Measurements from ENCODE around the gene KIF13A.

The KIF13A gene

GRCh38 chr6:17828149-17828548 lies 159.3 kb downstream of the KIF13A start:
- Histone ChIP-seq H3K36me3 (replicated peaks; ENCODE audit: insufficient read depth, low read length) (no peaks in the 10 kb centered on the region), H3K9me2 (replicated peaks; ENCODE audit: insufficient read depth, low read length) (no peaks in the 10 kb centered on the region), H3K4me1 (ENCODE audit: low read length) (no peaks in the 10 kb centered on the region), H3F3A (ENCODE audit: insufficient read depth, low read length) (no peaks in the 10 kb centered on the region), H2AFZ (ENCODE audit: low read length) (no peak overlapping the region), H3K9ac (ENCODE audit: low read length) (no peak overlapping the region), H3K4me3 (ENCODE audit: low read length) (no peak overlapping the region), H3K27ac (ENCODE audit: low read length) (no peak overlapping the region), H3K9me3 (replicated peaks; ENCODE audit: insufficient read depth, low read length) (no peaks in the 10 kb centered on the region), H4K20me1 (ENCODE audit: insufficient read depth, low read length) (no peaks in the 10 kb centered on the region), H3K27me3 (replicated peaks; ENCODE audit: insufficient read depth, low read length) (no peaks in the 10 kb centered on the region), H3K4me2 (ENCODE audit: low read depth, low read length) (no peak overlapping the region), H3K79me2 (ENCODE audit: low read length) (no peaks in the 10 kb centered on the region)
- TF ChIP-seq, protein P1, sequence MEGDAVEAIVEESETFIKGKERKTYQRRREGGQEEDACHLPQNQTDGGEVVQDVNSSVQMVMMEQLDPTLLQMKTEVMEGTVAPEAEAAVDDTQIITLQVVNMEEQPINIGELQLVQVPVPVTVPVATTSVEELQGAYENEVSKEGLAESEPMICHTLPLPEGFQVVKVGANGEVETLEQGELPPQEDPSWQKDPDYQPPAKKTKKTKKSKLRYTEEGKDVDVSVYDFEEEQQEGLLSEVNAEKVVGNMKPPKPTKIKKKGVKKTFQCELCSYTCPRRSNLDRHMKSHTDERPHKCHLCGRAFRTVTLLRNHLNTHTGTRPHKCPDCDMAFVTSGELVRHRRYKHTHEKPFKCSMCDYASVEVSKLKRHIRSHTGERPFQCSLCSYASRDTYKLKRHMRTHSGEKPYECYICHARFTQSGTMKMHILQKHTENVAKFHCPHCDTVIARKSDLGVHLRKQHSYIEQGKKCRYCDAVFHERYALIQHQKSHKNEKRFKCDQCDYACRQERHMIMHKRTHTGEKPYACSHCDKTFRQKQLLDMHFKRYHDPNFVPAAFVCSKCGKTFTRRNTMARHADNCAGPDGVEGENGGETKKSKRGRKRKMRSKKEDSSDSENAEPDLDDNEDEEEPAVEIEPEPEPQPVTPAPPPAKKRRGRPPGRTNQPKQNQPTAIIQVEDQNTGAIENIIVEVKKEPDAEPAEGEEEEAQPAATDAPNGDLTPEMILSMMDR (IDR thresholded peaks at IDR 0.05; ENCODE audit: low read length) = no peak
- no peak for TF ChIP-seq EZH2phosphoT487 (IDR thresholded peaks at IDR 0.05; ENCODE audit: low read length)
- TF ChIP-seq EZH2 (optimal IDR thresholded peaks at IDR 0.05; ENCODE audit: low read depth, low read length) = no peak
- DNase-seq = no peak

DNA sequence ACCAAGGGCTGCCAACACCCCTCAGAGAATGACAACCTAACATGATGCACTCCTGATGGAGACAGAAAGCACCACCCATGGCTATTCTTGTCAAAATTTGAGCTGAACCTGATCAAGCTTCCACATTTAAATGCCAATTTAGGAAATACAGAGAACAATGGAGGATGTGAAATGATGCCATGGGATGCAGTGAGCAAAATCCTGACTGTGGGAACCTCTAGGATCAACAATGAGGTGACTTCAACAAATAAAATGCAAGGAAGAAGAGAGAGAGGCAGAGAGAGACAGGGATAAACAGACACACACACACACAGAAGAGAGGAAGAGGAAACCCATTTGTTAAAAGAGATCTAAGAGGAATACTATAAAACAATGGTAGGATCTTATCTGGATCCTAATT lies 161.1 kb downstream of the KIF13A start:
- no peaks in the 10 kb centered on the region for H3K79me2 ChIP-seq (ENCODE audit: low read length)
- no peaks in the 10 kb centered on the region for H3K36me3 ChIP-seq (replicated peaks; ENCODE audit: insufficient read depth, low read length)
- H3K4me3 ChIP-seq (ENCODE audit: low read length) = no peak overlapping the region
- no peaks in the 10 kb centered on the region for H3F3A ChIP-seq (ENCODE audit: insufficient read depth, low read length)
- DNase-seq = no peak
- TF ChIP-seq EZH2 (optimal IDR thresholded peaks at IDR 0.05; ENCODE audit: low read depth, low read length) (no peak), EZH2phosphoT487 (IDR thresholded peaks at IDR 0.05; ENCODE audit: low read length) (no peak)
- TF ChIP-seq, protein P1 (IDR thresholded peaks at IDR 0.05; ENCODE audit: low read length) = no peak
- H3K9ac ChIP-seq (ENCODE audit: low read length) = no peak overlapping the region
- no peaks in the 10 kb centered on the region for H4K20me1 ChIP-seq (ENCODE audit: insufficient read depth, low read length)
- H3K9me3 ChIP-seq (replicated peaks; ENCODE audit: insufficient read depth, low read length) = no peaks in the 10 kb centered on the region
- H3K4me2 ChIP-seq (ENCODE audit: low read depth, low read length) = no peak overlapping the region
- no peaks in the 10 kb centered on the region for H3K4me1 ChIP-seq (ENCODE audit: low read length)
- H2AFZ ChIP-seq (ENCODE audit: low read length) = no peak overlapping the region
- H3K27me3 ChIP-seq (replicated peaks; ENCODE audit: insufficient read depth, low read length) = no peaks in the 10 kb centered on the region
- H3K27ac ChIP-seq (ENCODE audit: low read length) = no peak overlapping the region
- no peaks in the 10 kb centered on the region for H3K9me2 ChIP-seq (replicated peaks; ENCODE audit: insufficient read depth, low read length)

GRCh38 chr6:17820055-17820454 lies 167.4 kb downstream of the KIF13A start:
- no peaks in the 10 kb centered on the region for H3F3A ChIP-seq (ENCODE audit: insufficient read depth, low read length)
- no peak overlapping the region for H3K27ac ChIP-seq (ENCODE audit: low read length)
- no peaks in the 10 kb centered on the region for H3K27me3 ChIP-seq (replicated peaks; ENCODE audit: insufficient read depth, low read length)
- no peaks in the 10 kb centered on the region for H4K20me1 ChIP-seq (ENCODE audit: insufficient read depth, low read length)
- TF ChIP-seq EZH2 (optimal IDR thresholded peaks at IDR 0.05; ENCODE audit: low read depth, low read length) (no peak), EZH2phosphoT487 (IDR thresholded peaks at IDR 0.05; ENCODE audit: low read length) (no peak)
- TF ChIP-seq, protein P1 (IDR thresholded peaks at IDR 0.05; ENCODE audit: low read length) = no peak
- no peak overlapping the region for H3K9ac ChIP-seq (ENCODE audit: low read length)
- H3K36me3 ChIP-seq (replicated peaks; ENCODE audit: insufficient read depth, low read length) = no peaks in the 10 kb centered on the region
- no peaks in the 10 kb centered on the region for H3K79me2 ChIP-seq (ENCODE audit: low read length)
- no peak overlapping the region for H2AFZ ChIP-seq (ENCODE audit: low read length)
- no peak overlapping the region for H3K4me2 ChIP-seq (ENCODE audit: low read depth, low read length)
- H3K9me3 ChIP-seq (replicated peaks; ENCODE audit: insufficient read depth, low read length) = no peaks in the 10 kb centered on the region
- H3K4me3 ChIP-seq (ENCODE audit: low read length) = no peak overlapping the region
- H3K9me2 ChIP-seq (replicated peaks; ENCODE audit: insufficient read depth, low read length) = no peaks in the 10 kb centered on the region
- no peaks in the 10 kb centered on the region for H3K4me1 ChIP-seq (ENCODE audit: low read length)
- DNase-seq = no peak

All from MM.1S (cell line).